HG03159 (cell line): ENCODE results near the gene COQ4.

Source experiments
- ATAC-seq: cut with Tn5 transposase; IDR thresholded peaks from one replicate; pipeline ENCODE4 v1.9.1; 2021; ENCODE audit warnings: mild to moderate bottlenecking, moderate library complexity; ENCODE audit not compliant: unreplicated experiment

COQ4 gene

DNA sequence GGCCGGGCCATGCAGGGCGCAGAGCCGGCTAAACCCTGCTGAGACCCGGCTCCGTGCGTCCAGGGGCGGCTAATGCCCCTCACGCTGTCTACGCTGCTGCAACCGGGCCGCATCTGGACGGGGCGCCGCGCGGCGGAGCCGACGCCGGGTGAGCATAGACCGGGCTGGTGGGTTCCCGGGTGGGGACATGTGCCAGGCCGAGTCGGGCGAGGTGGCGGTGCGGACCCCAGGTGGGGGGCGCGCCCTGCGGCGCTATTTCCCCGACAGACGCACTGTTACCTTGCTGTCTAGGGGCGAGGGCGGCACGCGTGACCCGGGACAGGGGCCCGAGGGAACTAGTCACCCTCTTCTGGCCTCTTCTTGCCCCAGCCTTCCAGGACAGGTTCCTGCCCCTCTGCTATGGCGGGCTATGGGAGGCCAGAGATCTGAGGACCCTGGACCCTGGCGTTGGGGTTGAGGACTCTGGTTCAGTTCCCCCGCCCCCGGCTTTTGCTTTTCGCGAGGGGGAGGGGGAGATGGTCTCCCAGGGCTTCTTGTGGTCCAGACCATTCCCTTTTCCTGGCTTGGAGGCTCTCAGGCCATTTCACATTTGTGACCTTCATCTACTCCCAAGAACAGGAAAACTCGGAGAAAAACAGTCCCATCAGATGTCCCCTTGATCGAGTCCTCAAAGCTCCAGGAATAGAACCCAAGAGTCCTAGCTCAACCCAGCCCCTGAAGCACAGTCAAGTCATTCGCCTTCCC, 18.2 kb downstream of the COQ4 start:
- ATAC-seq, result peak; percentile 35

- no peak for ATAC-seq
Observed at GRCh38 chr9:128341435-128341849, 18.8 kb downstream of the COQ4 start.

DNA sequence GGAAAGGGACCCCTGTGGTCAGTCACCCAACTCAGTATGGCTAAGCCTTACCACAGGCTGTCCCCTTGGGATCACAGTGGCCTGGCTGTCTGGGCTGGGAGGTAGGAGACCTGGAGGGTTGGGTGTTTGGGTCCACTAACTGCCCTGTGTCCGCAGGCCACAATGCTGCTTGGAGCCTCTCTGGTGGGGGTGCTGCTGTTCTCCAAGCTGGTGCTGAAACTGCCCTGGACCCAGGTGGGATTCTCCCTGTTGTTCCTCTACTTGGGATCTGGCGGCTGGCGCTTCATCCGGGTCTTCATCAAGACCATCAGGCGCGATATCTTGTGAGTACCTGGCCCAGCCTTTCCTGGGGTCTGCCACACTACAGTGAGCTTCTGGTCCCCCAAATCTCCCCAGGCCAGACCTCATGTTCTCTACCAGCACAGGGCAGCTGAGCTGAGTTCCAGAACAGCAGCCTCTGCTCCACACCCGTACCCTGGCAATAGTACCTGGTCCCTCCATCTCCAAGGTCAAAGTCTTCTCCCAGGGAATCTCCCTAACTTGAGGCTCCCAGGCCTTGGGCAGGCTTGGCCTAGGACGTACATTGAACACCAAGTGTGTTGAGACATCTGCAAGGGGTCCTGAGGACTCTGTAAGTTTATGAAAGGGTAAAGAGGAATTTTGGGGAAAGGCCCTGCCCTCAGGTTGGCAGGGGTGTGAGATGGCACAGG, 20.5 kb downstream of the COQ4 start:
- ATAC-seq, result no peak

DNA sequence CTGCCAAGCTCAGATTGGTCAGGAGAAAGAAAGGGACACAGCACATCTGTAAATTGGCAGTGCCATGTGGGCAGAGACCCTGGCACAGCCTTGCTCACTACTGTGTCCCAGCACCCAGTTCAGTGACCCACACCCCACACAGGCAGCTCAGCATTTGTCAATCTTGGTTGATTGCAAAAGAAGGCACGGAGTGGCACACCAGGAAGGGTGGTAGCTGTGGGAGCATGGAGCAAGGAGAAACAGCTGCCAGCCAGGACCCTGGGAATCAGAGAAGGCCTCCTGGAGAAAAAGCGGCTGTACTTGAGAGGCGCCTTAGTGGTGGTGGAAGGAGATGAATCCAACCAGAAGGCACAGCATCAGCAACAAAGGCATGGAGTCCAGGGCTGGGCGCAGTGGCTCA, 21.2 kb downstream of the COQ4 start:
- no peak for ATAC-seq

DNA sequence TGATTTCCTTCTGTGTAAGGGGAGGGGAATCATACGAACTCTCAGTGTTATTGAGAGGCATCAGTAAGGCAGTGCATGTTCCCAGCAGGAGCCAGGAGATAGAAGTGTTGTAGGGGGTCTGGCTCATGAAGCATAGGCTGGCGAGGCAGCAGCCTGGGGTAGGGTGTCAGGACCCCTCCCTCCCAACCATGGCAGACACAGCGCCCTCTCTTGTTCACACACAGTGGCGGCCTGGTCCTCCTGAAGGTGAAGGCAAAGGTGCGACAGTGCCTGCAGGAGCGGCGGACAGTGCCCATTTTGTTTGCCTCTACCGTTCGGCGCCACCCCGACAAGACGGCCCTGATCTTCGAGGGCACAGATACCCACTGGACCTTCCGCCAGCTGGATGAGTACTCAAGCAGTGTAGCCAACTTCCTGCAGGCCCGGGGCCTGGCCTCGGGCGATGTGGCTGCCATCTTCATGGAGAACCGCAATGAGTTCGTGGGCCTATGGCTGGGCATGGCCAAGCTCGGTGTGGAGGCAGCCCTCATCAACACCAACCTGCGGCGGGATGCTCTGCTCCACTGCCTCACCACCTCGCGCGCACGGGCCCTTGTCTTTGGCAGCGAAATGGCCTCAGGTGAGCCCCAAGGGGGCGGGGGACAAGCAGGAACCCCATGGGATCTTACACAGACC, 22.4 kb downstream of the COQ4 start:
- ATAC-seq, result no peak

DNA sequence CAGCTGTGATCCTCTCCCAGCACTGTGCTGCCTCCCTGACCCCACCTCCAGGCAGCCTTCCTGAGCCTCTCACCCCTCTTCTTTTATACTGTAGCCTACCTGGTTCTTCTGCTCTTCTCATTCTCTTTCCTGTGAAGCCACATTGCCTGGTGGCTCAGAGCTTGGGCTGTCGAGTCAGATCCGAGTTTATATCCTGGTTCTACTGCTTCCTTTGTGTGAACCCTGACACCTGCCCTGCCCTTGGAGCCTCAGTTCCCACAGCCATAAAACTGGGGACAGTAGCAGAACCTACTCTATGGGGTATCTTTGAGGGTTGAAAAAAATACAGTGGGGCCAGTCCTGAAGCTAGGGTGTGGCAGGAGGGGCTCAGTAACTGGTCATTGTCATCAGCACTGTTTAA, 26.5 kb downstream of the COQ4 start:
- no peak for ATAC-seq

DNA sequence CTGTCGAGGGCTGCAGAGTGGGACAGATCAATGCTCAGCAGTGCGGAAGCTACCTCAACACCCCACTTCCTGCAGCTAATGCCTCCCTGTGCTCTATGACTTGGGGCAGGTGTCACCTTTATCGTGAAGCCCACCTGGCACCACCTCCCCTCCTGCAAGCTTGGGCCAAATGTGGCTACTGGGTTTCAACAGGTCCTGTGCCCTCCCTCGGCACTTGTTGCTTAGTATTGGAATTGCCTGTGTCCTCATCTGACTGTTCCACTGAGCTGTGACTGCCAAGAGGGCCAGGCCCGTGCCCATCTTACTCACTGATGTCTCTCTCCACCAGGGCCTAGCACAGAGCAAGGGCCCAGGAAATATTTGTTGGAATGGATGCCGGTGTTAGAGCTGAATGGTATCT, 27.1 kb downstream of the COQ4 start:
- no peak for ATAC-seq

DNA sequence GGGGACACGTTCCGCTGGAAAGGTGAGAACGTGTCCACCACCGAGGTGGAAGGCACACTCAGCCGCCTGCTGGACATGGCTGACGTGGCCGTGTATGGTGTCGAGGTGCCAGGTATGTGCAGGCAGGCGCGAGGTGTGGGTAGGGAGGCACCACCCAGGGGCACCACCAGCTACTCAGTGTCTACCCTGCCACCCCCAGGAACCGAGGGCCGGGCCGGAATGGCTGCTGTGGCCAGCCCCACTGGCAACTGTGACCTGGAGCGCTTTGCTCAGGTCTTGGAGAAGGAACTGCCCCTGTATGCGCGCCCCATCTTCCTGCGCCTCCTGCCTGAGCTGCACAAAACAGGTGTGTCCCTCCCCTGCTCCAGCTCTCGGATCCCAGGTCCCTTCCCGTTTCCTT, 32.8 kb downstream of the COQ4 start:
- ATAC-seq, result no peak

GRCh38 chr9:128358090-128358489, 35.5 kb downstream of the COQ4 start:
- no peak for ATAC-seq

- no peak for ATAC-seq
Observed at GRCh38 chr9:128358861-128359260, 36.2 kb downstream of the COQ4 start.

DNA sequence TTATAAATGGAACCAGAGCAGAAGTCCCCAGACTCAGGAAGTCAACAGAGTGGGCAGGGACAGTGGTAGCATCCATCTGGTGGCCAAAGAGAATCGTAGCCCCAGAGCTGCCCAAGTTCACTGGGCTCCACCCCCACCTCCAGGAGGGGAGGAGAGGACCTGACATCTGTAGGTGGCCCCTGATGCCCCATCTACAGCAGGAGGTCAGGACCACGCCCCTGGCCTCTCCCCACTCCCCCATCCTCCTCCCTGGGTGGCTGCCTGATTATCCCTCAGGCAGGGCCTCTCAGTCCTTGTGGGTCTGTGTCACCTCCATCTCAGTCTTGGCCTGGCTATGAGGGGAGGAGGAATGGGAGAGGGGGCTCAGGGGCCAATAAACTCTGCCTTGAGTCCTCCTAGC, 38.2 kb downstream of the COQ4 start:
- ATAC-seq, result no peak

DNA sequence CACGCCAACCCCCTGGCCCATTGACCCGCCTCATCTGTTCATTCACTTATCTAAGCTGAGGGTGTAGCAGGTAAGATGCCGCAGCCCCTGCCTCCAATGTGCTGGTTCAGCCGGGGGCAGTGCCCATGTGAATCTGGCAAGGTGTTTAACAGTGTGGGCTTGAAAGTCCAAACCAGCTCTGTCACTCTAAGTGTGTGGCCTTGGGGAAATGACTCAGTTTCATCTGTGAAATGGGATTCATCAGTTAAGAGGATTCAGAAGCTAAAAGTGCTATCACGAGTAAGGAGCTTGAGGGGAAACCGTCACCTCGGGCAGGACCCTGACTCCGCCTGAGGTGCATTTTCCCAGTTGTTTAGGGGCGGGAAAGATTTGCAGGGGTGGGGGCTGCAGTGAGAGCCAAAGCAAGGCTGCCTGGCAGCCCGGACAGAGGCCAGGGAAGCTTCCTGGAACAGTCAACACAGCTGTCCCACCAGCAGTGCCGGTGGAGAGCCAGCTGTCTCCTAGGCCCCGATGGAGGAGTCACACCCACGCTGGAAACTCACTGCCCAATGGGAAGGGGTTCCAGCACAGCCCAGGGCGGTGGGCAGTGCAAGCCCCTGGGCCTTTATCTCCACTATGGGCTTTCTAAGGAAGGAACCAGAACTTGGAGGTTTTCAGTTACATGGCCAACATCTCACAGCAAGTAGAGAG, 38.8 kb downstream of the COQ4 start:
- no peak for ATAC-seq

GRCh38 chr9:128361986-128362646, 39.5 kb downstream of the COQ4 start:
- peak; percentile 64 for ATAC-seq

GRCh38 chr9:128362774-128363173, 40.1 kb downstream of the COQ4 start:
- no peak for ATAC-seq

DNA sequence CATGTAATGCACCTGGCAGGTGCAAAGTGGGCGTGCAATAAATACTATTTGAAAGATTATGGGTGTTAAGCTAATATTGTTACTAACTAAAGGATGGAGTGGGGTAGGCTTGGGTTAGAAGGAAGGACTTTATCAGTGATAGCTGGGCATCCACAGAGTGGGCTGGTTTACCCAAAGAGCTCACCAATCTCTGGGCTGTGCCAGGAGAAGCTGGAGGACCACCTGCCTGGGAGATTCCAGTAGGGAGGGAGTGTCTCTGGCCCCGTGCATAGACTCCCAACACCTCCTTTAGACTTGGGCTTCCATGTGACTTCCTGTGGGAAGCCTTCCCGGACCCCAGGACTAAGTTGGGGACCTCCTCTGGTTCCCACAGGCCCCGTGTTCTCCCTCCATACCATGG, 42.9 kb downstream of the COQ4 start:
- no peak for ATAC-seq

- no peak for ATAC-seq
Observed at GRCh38 chr9:128369024-128369706, 46.5 kb downstream of the COQ4 start.

DNA sequence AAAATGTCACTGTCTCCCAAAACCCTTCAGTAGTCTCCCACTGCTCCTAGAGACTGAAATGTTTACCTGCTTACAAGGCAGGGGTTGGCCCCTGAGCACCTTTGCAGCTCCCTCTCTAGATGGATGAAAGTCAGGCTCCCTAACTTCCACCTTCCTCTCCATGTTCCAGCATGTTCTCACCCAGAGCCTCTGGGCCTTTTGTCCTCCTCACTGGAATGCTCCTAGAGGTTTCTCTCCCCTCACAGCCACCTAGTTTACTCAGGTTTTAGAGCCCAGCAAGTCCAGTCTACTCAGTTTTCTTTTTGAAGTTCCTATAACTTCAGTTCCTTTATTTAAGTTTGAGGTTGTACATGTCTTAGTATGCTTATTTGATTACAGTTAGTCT, 47.7 kb downstream of the COQ4 start:
- no peak for ATAC-seq

- peak; percentile 89 for ATAC-seq
Observed at GRCh38 chr9:128370752-128371629, 48.4 kb downstream of the COQ4 start, which contains the start of gene URM1. Gene URM1 (plus strand): TSS chr9:128371374. CDS start chr9:128371381, 7 bp downstream.

- no peak for ATAC-seq
Observed at GRCh38 chr9:128371630-128372117, 49.0 kb downstream of the COQ4 start.
